KMS-11 (cell line): ENCODE data around the gene ZIC3.
"Not testable (repeated sequence)": the region's sequence is repeated elsewhere in the genome, so short reads cannot be mapped to it uniquely, and the experiment has no call there.

Experiments
- H2AFZ ChIP-seq: fragments of 200-600 bp; sonication (generic); 2 replicates; pipeline ENCODE4 v1.6.1; 2016; ENCODE audit warnings: antibody characterized with exemption, mixed run types, low read depth
- H3K27ac ChIP-seq: fragments of 200-600 bp; sonication (generic); 2 replicates; pipeline ENCODE4 v1.6.1; 2016; ENCODE audit warnings: mild to moderate bottlenecking, mixed run types
- H3K27me3 ChIP-seq: fragments of 200-600 bp; sonication (generic); 2 replicates; pipeline ENCODE4 v1.6.1; 2017; ENCODE audit warnings: mild to moderate bottlenecking, low read depth, mixed run types, moderate library complexity; ENCODE audit not compliant: insufficient read depth
- H3K36me3 ChIP-seq: fragments of 200-600 bp; sonication (generic); 2 replicates; pipeline ENCODE4 v1.6.1; 2017; ENCODE audit warnings: mild to moderate bottlenecking, mixed run types; ENCODE audit not compliant: insufficient read depth
- H3K4me1 ChIP-seq: fragments of 200-600 bp; sonication (generic); 2 replicates; pipeline ENCODE4 v1.6.1; 2016; ENCODE audit warnings: mild to moderate bottlenecking, low read depth, mixed run types; ENCODE audit not compliant: poor library complexity, severe bottlenecking
- H3K4me2 ChIP-seq: fragments of 200-600 bp; sonication (generic); 2 replicates; pipeline ENCODE4 v1.7.0; 2016; ENCODE audit warnings: mild to moderate bottlenecking, mixed run types
- H3K4me3 ChIP-seq: fragments of 200-600 bp; sonication (generic); IDR thresholded peaks from 2 replicates; pipeline ENCODE4 v1.6.1; 2017; ENCODE audit warnings: low read depth, low read length, mixed read lengths; ENCODE audit not compliant: insufficient read depth
- H3K79me2 ChIP-seq: fragments of 200-600 bp; sonication (generic); 2 replicates; pipeline ENCODE4 v1.6.1; 2016; ENCODE audit warnings: low read depth, mixed run types; ENCODE audit not compliant: insufficient read depth
- H3K9ac ChIP-seq: fragments of 200-600 bp; sonication (generic); 2 replicates; pipeline ENCODE4 v1.6.1; 2016; ENCODE audit warnings: mild to moderate bottlenecking, mixed run types
- H4K20me1 ChIP-seq: fragments of 200-600 bp; sonication (generic); 2 replicates; pipeline ENCODE4 v1.6.1; 2016; ENCODE audit warnings: mild to moderate bottlenecking, mixed run types; ENCODE audit not compliant: insufficient read depth
- TF ChIP-seq, protein P1 (sequence below): fragments of 200-600 bp; sonication (generic); conservative IDR thresholded peaks from 2 replicates; pipeline ENCODE4 v1.6.1; 2017; ENCODE audit warnings: low read depth, mild to moderate bottlenecking, antibody characterized with exemption, low read length, moderate library complexity, mixed read lengths

Gene ZIC3

DNA sequence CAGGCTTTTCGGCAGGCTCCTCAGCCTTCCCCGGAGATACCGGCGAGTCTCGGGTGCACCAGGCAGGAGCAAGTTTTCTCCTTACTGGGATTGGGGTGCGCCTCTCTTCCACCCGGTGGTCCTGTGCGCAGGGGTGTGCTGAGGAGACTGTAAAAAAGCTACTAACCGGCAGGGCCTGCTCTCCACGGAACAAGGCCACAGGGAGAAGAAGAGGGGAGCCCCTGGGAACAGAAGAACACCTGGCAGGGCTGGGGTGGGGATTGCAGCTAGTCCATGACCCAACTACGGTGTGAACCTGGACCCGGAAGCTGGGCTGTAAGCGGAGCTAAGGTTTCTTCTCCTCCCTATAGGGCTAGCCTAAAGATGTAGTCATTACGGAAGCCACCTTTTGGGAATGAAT lies 17.7 kb upstream of the ZIC3 start:
- Histone ChIP-seq H3K9ac (no peak overlapping the region), H3K36me3 (no peaks in the 10 kb centered on the region), H3K4me2 (no peak overlapping the region), H3K27ac (no peak overlapping the region), H2AFZ (no peak overlapping the region), H3K4me1 (no peaks in the 10 kb centered on the region), H3K27me3 (no peaks in the 10 kb centered on the region), H4K20me1 (no peaks in the 10 kb centered on the region), H3K79me2 (no peaks in the 10 kb centered on the region), H3K4me3 (no peak overlapping the region)
- TF ChIP-seq, protein P1, sequence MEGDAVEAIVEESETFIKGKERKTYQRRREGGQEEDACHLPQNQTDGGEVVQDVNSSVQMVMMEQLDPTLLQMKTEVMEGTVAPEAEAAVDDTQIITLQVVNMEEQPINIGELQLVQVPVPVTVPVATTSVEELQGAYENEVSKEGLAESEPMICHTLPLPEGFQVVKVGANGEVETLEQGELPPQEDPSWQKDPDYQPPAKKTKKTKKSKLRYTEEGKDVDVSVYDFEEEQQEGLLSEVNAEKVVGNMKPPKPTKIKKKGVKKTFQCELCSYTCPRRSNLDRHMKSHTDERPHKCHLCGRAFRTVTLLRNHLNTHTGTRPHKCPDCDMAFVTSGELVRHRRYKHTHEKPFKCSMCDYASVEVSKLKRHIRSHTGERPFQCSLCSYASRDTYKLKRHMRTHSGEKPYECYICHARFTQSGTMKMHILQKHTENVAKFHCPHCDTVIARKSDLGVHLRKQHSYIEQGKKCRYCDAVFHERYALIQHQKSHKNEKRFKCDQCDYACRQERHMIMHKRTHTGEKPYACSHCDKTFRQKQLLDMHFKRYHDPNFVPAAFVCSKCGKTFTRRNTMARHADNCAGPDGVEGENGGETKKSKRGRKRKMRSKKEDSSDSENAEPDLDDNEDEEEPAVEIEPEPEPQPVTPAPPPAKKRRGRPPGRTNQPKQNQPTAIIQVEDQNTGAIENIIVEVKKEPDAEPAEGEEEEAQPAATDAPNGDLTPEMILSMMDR: no peak

DNA sequence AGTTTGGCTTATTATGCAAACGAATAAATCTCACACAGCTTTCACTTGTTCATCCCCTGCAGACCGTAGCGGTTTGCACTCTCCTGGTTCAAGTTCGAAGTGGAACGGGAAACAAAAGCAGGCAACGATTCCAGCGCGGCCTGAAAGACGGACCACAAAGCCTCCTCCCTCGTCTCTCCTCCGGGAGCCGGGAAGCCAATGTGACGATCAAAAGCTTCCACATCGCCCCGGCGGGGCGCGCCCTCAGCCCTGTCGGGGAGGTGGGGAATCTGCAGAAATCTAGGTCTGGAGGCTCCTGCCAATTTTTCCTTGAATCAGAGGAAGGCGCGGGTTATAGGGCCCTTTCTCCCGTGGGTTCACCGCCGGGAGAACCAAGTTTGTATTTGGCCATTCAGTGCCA lies 16.9 kb upstream of the ZIC3 start:
- Histone ChIP-seq H3K36me3 (no peaks in the 10 kb centered on the region), H3K27me3 (no peaks in the 10 kb centered on the region), H3K4me1 (no peaks in the 10 kb centered on the region), H3K79me2 (no peaks in the 10 kb centered on the region), H3K4me3 (no peak overlapping the region), H4K20me1 (no peaks in the 10 kb centered on the region), H2AFZ (no peak overlapping the region), H3K9ac (no peak overlapping the region), H3K4me2 (no peak overlapping the region), H3K27ac (no peak overlapping the region)
- TF ChIP-seq, protein P1: no peak

DNA sequence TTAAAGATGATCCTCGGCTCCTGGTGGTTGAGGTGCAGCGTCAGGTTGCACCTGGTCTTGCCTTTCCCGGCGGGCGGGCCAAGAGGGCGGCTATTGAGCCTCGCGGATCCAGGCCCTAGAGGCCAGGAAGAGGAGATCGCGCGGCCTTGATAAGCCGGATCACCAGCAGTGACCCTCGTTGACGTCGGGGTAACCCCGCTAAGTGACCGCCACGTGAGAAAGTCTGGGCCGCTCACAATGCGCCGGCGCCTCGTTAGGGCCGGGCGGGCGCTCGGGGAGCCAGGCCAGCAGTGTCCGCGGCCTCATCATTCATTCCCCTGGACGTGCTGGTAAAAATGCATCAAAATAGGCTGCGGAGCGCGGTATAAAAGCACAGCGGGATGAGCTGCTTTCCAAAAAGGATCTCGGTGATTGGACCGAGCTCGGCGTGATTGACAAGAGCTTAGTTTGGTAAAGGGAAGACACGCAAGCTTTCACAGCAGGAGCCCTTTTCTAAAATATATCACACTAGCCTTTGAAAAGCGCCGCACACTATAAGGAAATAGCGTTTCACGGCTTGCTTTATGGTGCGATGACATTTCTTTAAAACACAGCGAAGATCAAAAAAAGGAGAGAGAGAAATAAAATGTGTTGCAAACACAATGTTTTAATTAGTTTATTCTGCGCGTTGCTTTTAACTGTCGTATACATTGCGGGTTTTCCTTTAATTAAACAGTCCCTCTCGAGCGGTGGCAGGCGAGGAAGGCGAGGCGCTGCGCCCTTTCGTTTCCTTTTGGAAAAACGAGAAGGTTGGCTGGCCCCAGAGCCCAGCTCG lies 15.9 kb upstream of the ZIC3 start:
- no peaks in the 10 kb centered on the region for H3K36me3 ChIP-seq
- no peak overlapping the region for H3K4me3 ChIP-seq
- no peaks in the 10 kb centered on the region for H4K20me1 ChIP-seq
- H3K79me2 ChIP-seq: no peaks in the 10 kb centered on the region
- H3K4me1 ChIP-seq: no peaks in the 10 kb centered on the region
- no peak overlapping the region for H3K27ac ChIP-seq
- no peak overlapping the region for H3K4me2 ChIP-seq
- H3K27me3 ChIP-seq: no peaks in the 10 kb centered on the region
- TF ChIP-seq, protein P1: no peak
- no peak overlapping the region for H3K9ac ChIP-seq
- H2AFZ ChIP-seq: no peak overlapping the region

DNA sequence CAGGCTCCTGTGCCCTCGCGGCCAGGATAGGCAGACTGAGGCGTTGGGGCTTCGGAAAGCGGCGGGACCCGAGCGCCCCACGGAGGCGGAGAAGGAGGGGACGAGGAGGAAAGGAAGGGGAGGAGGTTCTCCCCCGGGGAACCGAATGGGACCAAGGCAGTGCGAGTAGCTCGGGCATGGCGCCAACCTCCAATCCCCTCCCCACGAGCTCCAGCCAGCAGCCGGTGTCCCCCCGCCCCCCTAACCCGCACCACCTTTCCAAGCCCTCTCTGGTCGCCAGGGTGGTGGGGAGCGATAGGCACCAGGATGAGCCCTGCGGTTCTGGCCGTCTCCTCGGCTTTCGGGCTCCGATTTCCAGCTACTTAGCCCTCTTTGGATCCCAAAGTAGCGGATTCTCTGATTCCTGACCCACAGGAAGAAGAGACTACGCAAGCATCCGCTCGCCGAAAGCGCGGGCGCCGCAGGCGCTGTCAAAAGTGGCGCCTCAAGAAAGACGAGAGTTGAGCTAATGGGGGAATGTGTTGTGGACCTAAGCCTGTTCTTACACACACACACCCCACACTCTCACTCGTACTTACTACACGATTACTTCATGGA lies 15.2 kb upstream of the ZIC3 start:
- H2AFZ ChIP-seq: no peak overlapping the region
- H4K20me1 ChIP-seq: no peaks in the 10 kb centered on the region
- H3K79me2 ChIP-seq: no peaks in the 10 kb centered on the region
- TF ChIP-seq, protein P1: no peak
- no peaks in the 10 kb centered on the region for H3K27me3 ChIP-seq
- H3K4me3 ChIP-seq: no peak overlapping the region
- H3K36me3 ChIP-seq: no peaks in the 10 kb centered on the region
- H3K4me1 ChIP-seq: no peaks in the 10 kb centered on the region
- H3K4me2 ChIP-seq: no peak overlapping the region
- H3K27ac ChIP-seq: no peak overlapping the region
- H3K9ac ChIP-seq: no peak overlapping the region

DNA sequence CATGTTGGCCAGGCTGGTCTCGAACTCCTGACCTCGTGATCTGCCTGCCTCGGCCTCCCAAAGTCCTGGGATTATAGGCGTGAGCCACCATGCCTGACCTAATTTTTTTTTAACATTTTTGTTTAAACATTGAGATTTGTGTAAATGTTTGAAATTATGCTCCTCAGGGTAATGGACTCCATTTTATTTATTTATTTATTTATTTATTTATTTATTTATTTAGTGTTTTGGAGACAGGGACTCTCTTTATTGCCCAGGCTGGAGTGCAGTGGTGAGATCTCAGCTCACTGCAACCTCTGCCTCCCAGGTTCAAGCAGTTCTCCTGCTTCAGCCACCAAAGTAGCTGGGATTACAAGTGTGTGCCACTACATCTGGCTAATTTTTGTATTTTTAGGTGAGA lies 13.8 kb upstream of the ZIC3 start:
- H3K4me3 ChIP-seq, H3K79me2 ChIP-seq, H3K36me3 ChIP-seq, H2AFZ ChIP-seq, H3K4me2 ChIP-seq, H3K27me3 ChIP-seq, H3K9ac ChIP-seq, H3K4me1 ChIP-seq, H4K20me1 ChIP-seq, H3K27ac ChIP-seq: not testable (repeated sequence)
